Kidney (tissue), 14 donors: ENCODE measurements around the gene PDGFB. TPM values are rescaled to one million over a fixed set of nuclear protein-coding genes. Genes with fewer than 3 reads are reported as not detected.

Experiments
- DNase-seq, 5 donors: peaks; one replicate each; pipeline ENCODE4 v3.0.0-alpha.2; 2013 to 2020
- FAIRE-seq: peaks from 2 replicates; lab custom pipeline; 2012; peaks lifted over from hg19 to GRCh38; lab: Jason Lieb, UNC
- H3K27ac ChIP-seq, 2 donors: one replicate each; pipeline ENCODE4 v1.7.0; 2013; ENCODE audit warnings: low read depth in 2 of 2, low read length in 2 of 2, inconsistent platforms in 1 of 2
- H3K27me3 ChIP-seq: one replicate; pipeline ENCODE4 v1.7.1; 2013; ENCODE audit warnings: low read length, inconsistent platforms; ENCODE audit not compliant: control insufficient read depth, insufficient read depth
- H3K36me3 ChIP-seq, 3 donors: one replicate each; pipeline versions ENCODE4 v1.7.0 to v1.7.1; 2013; ENCODE audit warnings: low read length in 3 of 3, control low read depth in 1 of 3, inconsistent platforms in 1 of 3; ENCODE audit not compliant: insufficient read depth in 3 of 3, control insufficient read depth in 2 of 3
- H3K4me1 ChIP-seq, 3 donors: one replicate each; pipeline versions ENCODE4 v1.7.0 to v1.7.1; 2013; ENCODE audit warnings: low read length in 3 of 3, inconsistent platforms in 1 of 3, low read depth in 1 of 3; ENCODE audit not compliant: control insufficient read depth in 2 of 3, insufficient read depth in 2 of 3
- H3K4me3 ChIP-seq, 3 donors: one replicate each; pipeline versions ENCODE4 v1.7.0 to v1.8.1; 2013; ENCODE audit warnings: low read length in 3 of 3, control low read depth in 1 of 3, inconsistent platforms in 1 of 3
- H3K9ac ChIP-seq, 3 donors: one replicate each; pipeline versions ENCODE4 v1.7.0 to v1.7.1; 2013; ENCODE audit warnings: low read length in 3 of 3, control low read depth in 1 of 3, inconsistent platforms in 1 of 3
- H3K9me3 ChIP-seq, 3 donors: one replicate each; pipeline versions ENCODE4 v1.7.0 to v1.7.1; 2013; ENCODE audit warnings: low read length in 3 of 3, control low read depth in 1 of 3, inconsistent platforms in 1 of 3; ENCODE audit not compliant: control insufficient read depth in 2 of 3, insufficient read depth in 1 of 3
- CTCF ChIP-seq: IDR thresholded peaks from 3 replicates; pipeline ENCODE4 v1.5.1; 2012; ENCODE audit warnings: mild to moderate bottlenecking, moderate library complexity, borderline replicate concordance; ENCODE audit not compliant: insufficient read depth; ENCODE audit errors: extremely low read depth
- intact Hi-C: fragments of 100-400 bp; cut with DNase I; formaldehyde crosslinking; loops from one replicate; pipeline ENCODE4 v1.11.1; 2022
- polyA plus RNA-seq: library from polyadenylated mRNA; stranded (reverse); fragments of 350-450 nt; fragmentation: Illumina TruSeq; extraction: RNeasy Lipid Tissue Mini Kit (QIAGEN cat#74804); gene quantifications from one replicate; pipeline ENCODE4 v1.2.3, GENCODE V29; 2014; ENCODE audit warnings: low read depth, low replicate concordance; ENCODE audit not compliant: insufficient read depth
- total RNA-seq: library from RNA; stranded (reverse); fragmentation: NEBNext Ultra II Directional; extraction: Animal tissue kit (Norgen Biotek cat#: 25700); gene quantifications from one replicate; pipeline ENCODE4 v1.2.1, GENCODE V29; 2021
- donor health status: control.
- donor health status: control.
- donor health status: control.
- donor health status: control.
- donor health status: control.
- donor health status: DM: yes; HTN: yes; CAD: no.
- donor health status: Normal renal cell carcinoma (clear cell type).

Gene PDGFB
- total and polyA plus RNA-seq, 2 donors from 2014 or later: 10.4 to 14.2 TPM

GRCh38 chr22:39273950-39274887 is 29.4 kb upstream of the PDGFB start:
- Histone ChIP-seq H3K4me3 (no peak overlapping the region), H3K27me3 (no peaks in the 10 kb centered on the region), H3K36me3 (no peaks in the 10 kb centered on the region), H3K9me3 (no peaks in the 10 kb centered on the region), H3K4me1 (no peaks in the 10 kb centered on the region), H3K9ac (no peak overlapping the region), H3K27ac (no peak overlapping the region)
- DNase-seq (no peak), FAIRE-seq (no peak)
- intact Hi-C loops: no loop called here
- no peak for TF ChIP-seq CTCF

- DNase-seq (no peak), FAIRE-seq (no peak)
- intact Hi-C loops: no loop called here
- no peaks in the 10 kb centered on the region for H3K27me3 ChIP-seq
- H3K9ac ChIP-seq: no peak overlapping the region
- H3K4me3 ChIP-seq: no peak overlapping the region
- H3K4me1 ChIP-seq: peaks cover 0 to 3% (median 0%) of the 10 kb centered on the region in 3 donors
- no peak overlapping the region for H3K27ac ChIP-seq
- H3K9me3 ChIP-seq: no peaks in the 10 kb centered on the region
- TF ChIP-seq CTCF: no peak
- H3K36me3 ChIP-seq: no peaks in the 10 kb centered on the region
Measured at GRCh38 chr22:39270792-39271191, 26.0 kb upstream of the PDGFB start.

GRCh38 chr22:39270280-39270679 is 25.5 kb upstream of the PDGFB start:
- no peak overlapping the region for H3K9ac ChIP-seq
- TF ChIP-seq CTCF: no peak
- H3K4me1 ChIP-seq: peaks cover 0 to 3% (median 0%) of the 10 kb centered on the region in 3 donors
- DNase-seq (no peak), FAIRE-seq (no peak)
- H3K27me3 ChIP-seq: no peaks in the 10 kb centered on the region
- H3K9me3 ChIP-seq: no peaks in the 10 kb centered on the region
- no peaks in the 10 kb centered on the region for H3K36me3 ChIP-seq
- H3K27ac ChIP-seq: no peak overlapping the region
- H3K4me3 ChIP-seq: no peak overlapping the region
- intact Hi-C loops: no loop called here
